HFFc6 (cell line): ENCODE measurements around the gene FAM111A. TPM values are rescaled to one million over a fixed set of nuclear protein-coding genes. Genes with fewer than 3 reads are reported as not detected.
A peak's percentile ranks its signal among the peaks of the same experiment; 100 is the strongest.

Experiments
- DNase-seq: peaks from one replicate; pipeline ENCODE4 v3.0.0-alpha.2; 2018
- H3K27ac Mint-ChIP-seq: 2 replicates; pipeline ENCODE4 v1.8.0; 2020; ENCODE audit warnings: mild to moderate bottlenecking, mixed read lengths
- H3K27me3 Mint-ChIP-seq: 2 replicates; pipeline ENCODE4 v1.8.0; 2021; ENCODE audit warnings: mild to moderate bottlenecking, moderate library complexity, mixed read lengths; ENCODE audit not compliant: insufficient read depth
- H3K36me3 Mint-ChIP-seq: 2 replicates; pipeline ENCODE4 v1.8.0; 2021; ENCODE audit warnings: low read depth, mixed read lengths
- H3K4me1 Mint-ChIP-seq: 2 replicates; pipeline ENCODE4 v1.8.0; 2020; ENCODE audit warnings: low read depth, mixed read lengths
- H3K4me3 Mint-ChIP-seq: 2 replicates; pipeline ENCODE4 v1.8.0; 2020; ENCODE audit warnings: mild to moderate bottlenecking, moderate library complexity, mixed read lengths
- H3K9me3 Mint-ChIP-seq: 2 replicates; pipeline ENCODE4 v1.8.0; 2020; ENCODE audit warnings: mild to moderate bottlenecking, mixed read lengths
- total RNA-seq, 6 experiments: library from RNA; stranded (reverse); fragmentation: NEBNext Ultra II Directional; extraction: Animal tissue kit (Norgen Biotek cat#: 25700); gene quantifications; 2 replicates in 1 of 6; 3 replicates in 5 of 6; pipeline ENCODE4 v1.2.3, GENCODE V29; 2021
- TF ChIP-seq, protein P1 (sequence below): fragments of 200-600 bp; sonication (generic); IDR thresholded peaks from 2 replicates; pipeline ENCODE4 v1.5.0; 2021; ENCODE audit warnings: antibody characterized with exemption, mild to moderate bottlenecking

The FAM111A gene
- total RNA-seq, 6 experiments from 2014 or later, result 28.7 to 56.6 (median 46.7) TPM

DNA sequence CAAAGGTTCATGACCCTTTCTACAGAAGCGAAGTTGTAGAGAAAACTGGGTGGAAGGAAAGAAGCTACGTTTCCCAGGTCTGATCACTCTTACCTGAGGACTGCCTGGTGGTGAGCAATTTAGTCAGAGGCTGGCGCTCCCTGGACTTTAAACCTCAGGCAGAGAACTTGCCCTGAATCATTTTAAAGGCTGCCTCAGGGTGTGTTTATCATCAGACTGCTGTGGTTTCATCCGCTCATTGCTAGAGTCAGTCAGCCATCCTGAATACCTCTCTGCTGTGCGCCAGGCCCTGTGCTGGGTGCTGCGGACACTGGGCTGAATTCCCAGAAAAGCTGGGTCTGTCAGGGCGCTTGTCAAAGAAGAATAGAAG is 32.0 kb downstream of the FAM111A start:
- Mint-ChIP-seq H3K27ac (peak overlapping the region; percentile 68), H3K4me3 (peak overlapping the region; percentile 21), H3K36me3 (peaks cover 8% of the 10 kb centered on the region; the same call in 1 of the 2 replicates), H3K9me3 (no peaks in the 10 kb centered on the region), H3K27me3 (peaks cover 6% of the 10 kb centered on the region), H3K4me1 (peaks cover 42% of the 10 kb centered on the region)
- peak; percentile 80 for DNase-seq
- TF ChIP-seq, protein P1, sequence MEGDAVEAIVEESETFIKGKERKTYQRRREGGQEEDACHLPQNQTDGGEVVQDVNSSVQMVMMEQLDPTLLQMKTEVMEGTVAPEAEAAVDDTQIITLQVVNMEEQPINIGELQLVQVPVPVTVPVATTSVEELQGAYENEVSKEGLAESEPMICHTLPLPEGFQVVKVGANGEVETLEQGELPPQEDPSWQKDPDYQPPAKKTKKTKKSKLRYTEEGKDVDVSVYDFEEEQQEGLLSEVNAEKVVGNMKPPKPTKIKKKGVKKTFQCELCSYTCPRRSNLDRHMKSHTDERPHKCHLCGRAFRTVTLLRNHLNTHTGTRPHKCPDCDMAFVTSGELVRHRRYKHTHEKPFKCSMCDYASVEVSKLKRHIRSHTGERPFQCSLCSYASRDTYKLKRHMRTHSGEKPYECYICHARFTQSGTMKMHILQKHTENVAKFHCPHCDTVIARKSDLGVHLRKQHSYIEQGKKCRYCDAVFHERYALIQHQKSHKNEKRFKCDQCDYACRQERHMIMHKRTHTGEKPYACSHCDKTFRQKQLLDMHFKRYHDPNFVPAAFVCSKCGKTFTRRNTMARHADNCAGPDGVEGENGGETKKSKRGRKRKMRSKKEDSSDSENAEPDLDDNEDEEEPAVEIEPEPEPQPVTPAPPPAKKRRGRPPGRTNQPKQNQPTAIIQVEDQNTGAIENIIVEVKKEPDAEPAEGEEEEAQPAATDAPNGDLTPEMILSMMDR, result no peak

- Mint-ChIP-seq H3K36me3 (peaks cover 8% of the 10 kb centered on the region; the same call in 1 of the 2 replicates), H3K4me1 (peaks cover 42% of the 10 kb centered on the region), H3K4me3 (no peak overlapping the region; the same call in none of the 2 replicates), H3K27ac (peak overlapping the region; percentile 68), H3K27me3 (peaks cover 6% of the 10 kb centered on the region), H3K9me3 (no peaks in the 10 kb centered on the region)
- TF ChIP-seq, protein P1, result no peak
- no peak for DNase-seq
Observed at GRCh38 chr11:59175091-59175501, 32.4 kb downstream of the FAM111A start.

- H3K4me3 Mint-ChIP-seq, result no peak overlapping the region
- no peak overlapping the region for H3K27ac Mint-ChIP-seq
- H3K9me3 Mint-ChIP-seq, result no peaks in the 10 kb centered on the region
- H3K27me3 Mint-ChIP-seq, result peaks cover 6% of the 10 kb centered on the region
- H3K4me1 Mint-ChIP-seq, result peaks cover 42% of the 10 kb centered on the region
- H3K36me3 Mint-ChIP-seq, result peaks cover 8% of the 10 kb centered on the region; the same call in 1 of the 2 replicates
- TF ChIP-seq, protein P1, result no peak
- no peak for DNase-seq
Observed at GRCh38 chr11:59176330-59176729, 33.7 kb downstream of the FAM111A start.

GRCh38 chr11:59178402-59178801 is 35.7 kb downstream of the FAM111A start:
- no peaks in the 10 kb centered on the region for H3K9me3 Mint-ChIP-seq

GRCh38 chr11:59179121-59179520 is 36.5 kb downstream of the FAM111A start:
- Mint-ChIP-seq H3K4me1 (peaks cover 32% of the 10 kb centered on the region), H3K4me3 (no peak overlapping the region), H3K27me3 (peaks cover 2% of the 10 kb centered on the region), H3K9me3 (no peaks in the 10 kb centered on the region), H3K27ac (no peak overlapping the region), H3K36me3 (peaks cover 8% of the 10 kb centered on the region; the same call in 1 of the 2 replicates)
- DNase-seq, result no peak
- TF ChIP-seq, protein P1, result no peak

More at GRCh38 chr11:59178402-59178801, 35.7 kb downstream of the FAM111A start:
- TF ChIP-seq, protein P1, result no peak
- H3K4me1 Mint-ChIP-seq, result peaks cover 34% of the 10 kb centered on the region
- H3K27me3 Mint-ChIP-seq, result peaks cover 2% of the 10 kb centered on the region
- H3K36me3 Mint-ChIP-seq, result peaks cover 8% of the 10 kb centered on the region; the same call in 1 of the 2 replicates
- H3K4me3 Mint-ChIP-seq, result no peak overlapping the region
- no peak for DNase-seq
- no peak overlapping the region for H3K27ac Mint-ChIP-seq
